Measurements from ENCODE around the gene UNC45A.

Gene UNC45A

DNA sequence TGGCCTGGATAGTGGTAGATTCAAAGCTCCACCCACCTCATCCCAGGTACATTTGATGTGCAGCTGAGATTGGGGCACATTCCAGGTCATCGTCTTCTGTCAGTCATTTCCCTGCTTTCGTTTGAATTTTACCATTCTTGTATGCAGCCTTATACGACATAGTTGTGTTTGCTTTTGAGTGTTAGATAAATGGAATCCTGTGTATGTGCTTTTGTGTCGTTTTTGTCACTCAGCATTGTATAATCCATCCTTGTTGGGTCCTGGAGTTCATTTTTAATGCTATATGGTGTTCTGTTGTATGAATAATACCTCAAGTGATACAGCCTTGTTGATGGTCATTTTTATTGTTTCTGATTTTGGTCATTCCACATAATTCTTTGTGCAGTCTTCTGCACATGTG lies 26.9 kb downstream of the UNC45A start:
- H3K27ac ChIP-seq (ENCODE audit: low read length), result no peak overlapping the region
- peaks cover 25% of the 10 kb centered on the region for H3K36me3 ChIP-seq (ENCODE audit: control insufficient read depth, low read depth, low read length)
- H3K9me3 ChIP-seq (ENCODE audit: control insufficient read depth, low read depth, low read length), result no peaks in the 10 kb centered on the region
- no peaks in the 10 kb centered on the region for H3K27me3 ChIP-seq (ENCODE audit: control insufficient read depth, insufficient read depth, low read length)
- no peak overlapping the region for H3K9ac ChIP-seq (ENCODE audit: low read length)
- no peak overlapping the region for H3K4me3 ChIP-seq (ENCODE audit: low read length)
- H3K4me1 ChIP-seq (ENCODE audit: control insufficient read depth, low read depth, low read length), result peaks cover 7% of the 10 kb centered on the region

DNA sequence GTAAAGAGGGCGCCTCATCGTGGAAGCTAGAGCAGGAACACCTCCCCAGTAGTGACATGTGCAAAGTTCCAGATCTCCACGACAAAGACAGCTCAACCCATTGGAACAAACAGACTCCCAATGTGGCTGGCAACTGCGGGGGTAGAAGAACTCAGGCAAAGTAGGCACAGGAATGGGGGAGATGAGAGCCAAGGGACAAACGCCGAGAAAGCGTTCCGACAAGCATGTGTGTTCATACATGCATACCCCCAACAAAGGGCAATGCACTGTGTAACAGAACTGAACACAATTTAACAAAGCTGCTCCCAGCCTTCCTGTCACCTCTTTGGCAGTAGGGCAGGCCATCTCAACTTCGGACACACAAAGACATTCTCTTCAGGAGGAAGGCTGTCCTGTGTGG lies 31.2 kb downstream of the UNC45A start:
- Histone ChIP-seq H3K4me3 (ENCODE audit: low read length) (no peak overlapping the region), H3K27me3 (ENCODE audit: control insufficient read depth, insufficient read depth, low read length) (no peaks in the 10 kb centered on the region), H3K4me1 (ENCODE audit: control insufficient read depth, low read depth, low read length) (no peaks in the 10 kb centered on the region), H3K36me3 (ENCODE audit: control insufficient read depth, low read depth, low read length) (peaks cover 58% of the 10 kb centered on the region), H3K9ac (ENCODE audit: low read length) (no peak overlapping the region), H3K9me3 (ENCODE audit: control insufficient read depth, low read depth, low read length) (no peaks in the 10 kb centered on the region), H3K27ac (ENCODE audit: low read length) (no peak overlapping the region)

DNA sequence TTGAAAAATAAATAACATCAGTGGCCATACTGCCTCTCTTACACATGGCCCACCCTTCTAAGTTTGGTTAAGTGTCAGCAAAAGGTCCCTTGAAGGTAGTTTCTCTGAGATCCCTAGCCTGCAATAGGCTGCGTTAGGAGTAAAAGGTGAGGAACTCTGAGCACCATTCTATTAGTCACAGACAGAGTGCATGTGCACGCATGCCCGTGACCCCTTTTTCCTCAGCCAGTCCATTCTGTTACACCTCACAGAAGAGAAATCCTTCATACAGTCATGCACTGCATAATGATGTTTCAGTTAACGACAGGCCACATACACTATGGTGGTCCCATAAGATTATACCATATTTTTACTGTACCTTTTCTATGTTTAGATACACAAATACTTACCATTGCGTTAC lies 32.1 kb downstream of the UNC45A start:
- no peaks in the 10 kb centered on the region for H3K4me1 ChIP-seq (ENCODE audit: control insufficient read depth, low read depth, low read length)
- H3K27ac ChIP-seq (ENCODE audit: low read length), result no peak overlapping the region
- H3K9ac ChIP-seq (ENCODE audit: low read length), result no peak overlapping the region
- peaks cover 55% of the 10 kb centered on the region for H3K36me3 ChIP-seq (ENCODE audit: control insufficient read depth, low read depth, low read length)
- no peaks in the 10 kb centered on the region for H3K9me3 ChIP-seq (ENCODE audit: control insufficient read depth, low read depth, low read length)
- no peak overlapping the region for H3K4me3 ChIP-seq (ENCODE audit: low read length)
- H3K27me3 ChIP-seq (ENCODE audit: control insufficient read depth, insufficient read depth, low read length), result no peaks in the 10 kb centered on the region

DNA sequence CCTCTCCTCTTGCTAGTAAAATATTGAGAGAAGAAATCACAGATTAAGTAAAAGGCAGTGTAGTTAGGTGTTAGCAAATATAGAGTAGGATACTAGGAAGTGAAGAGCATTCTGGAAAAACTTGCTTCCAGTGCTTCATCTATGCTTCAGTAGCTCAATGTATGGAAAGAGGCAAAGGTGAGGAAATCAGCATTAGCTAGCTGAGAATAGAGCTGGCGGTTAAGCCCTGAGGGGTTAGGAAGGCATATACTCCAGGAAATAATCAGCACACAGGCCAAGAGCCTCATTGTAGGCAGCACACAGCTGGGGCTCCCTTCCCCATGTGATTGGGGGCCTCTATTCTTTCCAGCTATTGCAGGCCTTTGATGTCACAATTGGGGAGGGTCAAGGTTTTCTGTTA lies 33.3 kb downstream of the UNC45A start:
- Histone ChIP-seq H3K27me3 (ENCODE audit: control insufficient read depth, insufficient read depth, low read length) (no peaks in the 10 kb centered on the region), H3K9ac (ENCODE audit: low read length) (no peak overlapping the region), H3K4me3 (ENCODE audit: low read length) (no peak overlapping the region), H3K36me3 (ENCODE audit: control insufficient read depth, low read depth, low read length) (peaks cover 66% of the 10 kb centered on the region), H3K4me1 (ENCODE audit: control insufficient read depth, low read depth, low read length) (no peaks in the 10 kb centered on the region), H3K27ac (ENCODE audit: low read length) (no peak overlapping the region), H3K9me3 (ENCODE audit: control insufficient read depth, low read depth, low read length) (no peaks in the 10 kb centered on the region)

DNA sequence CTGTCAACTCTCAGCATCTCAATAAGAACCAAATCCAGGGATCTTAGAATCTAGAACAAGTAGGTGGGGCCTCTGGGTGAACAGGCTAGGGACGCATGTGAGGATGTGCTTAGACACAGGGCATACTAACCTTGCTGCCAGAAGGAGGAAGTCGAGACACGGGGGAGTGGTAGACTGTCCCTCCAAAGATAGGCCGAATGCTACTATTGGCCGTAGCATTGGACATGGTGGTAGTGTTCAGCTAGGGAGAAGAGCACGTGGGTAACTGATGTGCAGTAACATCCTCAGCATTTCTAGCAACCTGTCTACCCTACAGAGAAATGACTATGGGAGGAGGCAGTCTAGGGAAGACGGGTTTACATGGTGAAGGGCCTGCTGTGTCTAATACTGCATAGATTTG lies 35.2 kb downstream of the UNC45A start:
- Histone ChIP-seq H3K27me3 (ENCODE audit: control insufficient read depth, insufficient read depth, low read length) (no peaks in the 10 kb centered on the region), H3K4me3 (ENCODE audit: low read length) (no peak overlapping the region), H3K9ac (ENCODE audit: low read length) (no peak overlapping the region), H3K27ac (ENCODE audit: low read length) (no peak overlapping the region), H3K36me3 (ENCODE audit: control insufficient read depth, low read depth, low read length) (peaks cover 79% of the 10 kb centered on the region), H3K4me1 (ENCODE audit: control insufficient read depth, low read depth, low read length) (no peaks in the 10 kb centered on the region), H3K9me3 (ENCODE audit: control insufficient read depth, low read depth, low read length) (no peaks in the 10 kb centered on the region)

DNA sequence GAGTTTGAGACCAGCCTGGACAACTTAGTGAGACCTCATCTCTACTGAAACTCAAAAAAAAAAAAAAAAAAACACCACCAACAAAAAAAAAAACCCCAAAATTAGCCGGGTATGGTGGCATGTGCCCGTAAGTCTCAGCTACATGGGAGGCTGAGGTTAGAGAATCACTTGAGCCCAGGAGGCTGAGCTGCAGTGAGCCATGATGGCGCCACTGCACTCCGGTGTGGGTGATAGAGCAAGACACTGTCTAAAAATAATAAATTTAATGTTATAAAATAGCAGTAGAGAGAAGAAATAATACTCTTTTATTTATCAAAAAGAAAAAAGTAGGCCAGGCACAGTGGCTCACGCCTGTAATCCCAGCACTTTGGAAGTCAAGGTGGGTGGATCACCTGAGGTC lies 37.0 kb downstream of the UNC45A start:
- H3K36me3 ChIP-seq (ENCODE audit: control insufficient read depth, low read depth, low read length), result peaks cover 85% of the 10 kb centered on the region
- no peak overlapping the region for H3K27ac ChIP-seq (ENCODE audit: low read length)
- no peak overlapping the region for H3K9ac ChIP-seq (ENCODE audit: low read length)
- no peaks in the 10 kb centered on the region for H3K9me3 ChIP-seq (ENCODE audit: control insufficient read depth, low read depth, low read length)
- H3K4me1 ChIP-seq (ENCODE audit: control insufficient read depth, low read depth, low read length), result no peaks in the 10 kb centered on the region
- H3K27me3 ChIP-seq (ENCODE audit: control insufficient read depth, insufficient read depth, low read length), result no peaks in the 10 kb centered on the region
- H3K4me3 ChIP-seq (ENCODE audit: low read length), result no peak overlapping the region

DNA sequence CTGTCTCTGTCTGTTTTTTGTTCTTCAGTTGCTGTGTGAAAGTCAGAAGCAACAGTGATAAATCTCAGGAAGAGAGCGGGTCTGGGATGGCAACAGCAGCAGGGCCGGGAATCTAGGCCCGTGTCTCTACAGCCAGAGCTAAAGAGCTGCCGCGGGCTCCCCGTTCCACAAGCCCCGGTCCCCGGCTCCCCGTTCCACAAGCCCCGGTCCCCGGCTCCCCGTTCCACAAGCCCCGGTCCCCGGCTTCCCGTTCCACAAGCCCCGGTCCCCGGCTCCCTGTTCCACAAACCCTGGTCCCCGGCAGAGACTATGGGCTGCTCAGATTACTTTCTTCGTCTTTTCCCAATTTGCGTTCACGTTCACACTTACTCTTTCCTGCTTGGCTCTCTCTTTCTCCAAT lies 39.1 kb downstream of the UNC45A start:
- Histone ChIP-seq H3K27me3 (ENCODE audit: control insufficient read depth, insufficient read depth, low read length) (no peaks in the 10 kb centered on the region), H3K9me3 (ENCODE audit: control insufficient read depth, low read depth, low read length) (no peaks in the 10 kb centered on the region), H3K9ac (ENCODE audit: low read length) (no peak overlapping the region), H3K36me3 (ENCODE audit: control insufficient read depth, low read depth, low read length) (peaks cover 81% of the 10 kb centered on the region), H3K4me1 (ENCODE audit: control insufficient read depth, low read depth, low read length) (no peaks in the 10 kb centered on the region), H3K4me3 (ENCODE audit: low read length) (no peak overlapping the region), H3K27ac (ENCODE audit: low read length) (no peak overlapping the region)

DNA sequence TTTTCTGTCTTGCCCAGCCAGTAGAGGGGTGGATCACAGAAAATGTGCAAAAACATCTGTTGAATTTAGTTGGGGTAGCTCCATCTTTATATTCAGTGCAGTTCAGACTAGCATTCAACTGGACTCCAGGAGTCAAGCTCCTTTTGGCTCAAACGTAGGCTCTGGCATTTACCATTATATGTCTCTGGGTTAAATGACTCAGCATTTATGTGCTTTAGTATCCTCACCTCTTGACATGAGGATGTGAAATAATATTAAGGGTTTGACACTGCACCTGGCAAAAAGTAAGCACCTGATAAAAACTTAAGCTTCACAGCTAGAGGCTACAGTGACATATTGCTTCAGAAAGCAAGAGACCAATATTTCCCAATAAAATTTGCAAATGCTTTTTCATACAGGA lies 44.5 kb downstream of the UNC45A start:
- H3K27ac ChIP-seq (ENCODE audit: low read length), result no peak overlapping the region
- peaks cover 92% of the 10 kb centered on the region for H3K36me3 ChIP-seq (ENCODE audit: control insufficient read depth, low read depth, low read length)
- no peak overlapping the region for H3K4me3 ChIP-seq (ENCODE audit: low read length)
- no peaks in the 10 kb centered on the region for H3K27me3 ChIP-seq (ENCODE audit: control insufficient read depth, insufficient read depth, low read length)
- no peaks in the 10 kb centered on the region for H3K9me3 ChIP-seq (ENCODE audit: control insufficient read depth, low read depth, low read length)
- H3K4me1 ChIP-seq (ENCODE audit: control insufficient read depth, low read depth, low read length), result no peaks in the 10 kb centered on the region
- H3K9ac ChIP-seq (ENCODE audit: low read length), result no peak overlapping the region

DNA sequence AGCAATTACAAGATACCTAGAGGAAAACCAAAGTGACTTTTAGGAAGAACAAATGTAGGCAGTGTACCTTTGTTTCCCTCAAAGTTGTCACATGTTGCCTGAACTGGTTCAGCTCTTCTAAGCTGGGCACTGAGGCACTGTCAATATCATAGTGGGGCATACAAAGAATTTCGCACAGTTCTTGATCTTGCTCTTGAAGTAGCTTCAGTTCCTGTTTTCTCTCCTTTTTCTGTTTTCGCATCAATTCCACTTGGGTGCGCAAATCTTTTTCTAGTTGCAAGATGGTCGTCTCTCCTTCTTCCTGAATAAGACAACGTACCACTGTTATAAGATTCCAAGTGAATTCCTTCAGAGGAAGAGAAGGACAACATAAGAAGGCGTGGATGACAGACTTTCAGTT lies 46.6 kb downstream of the UNC45A start:
- no peak overlapping the region for H3K27ac ChIP-seq (ENCODE audit: low read length)
- peaks cover 74% of the 10 kb centered on the region for H3K36me3 ChIP-seq (ENCODE audit: control insufficient read depth, low read depth, low read length)

DNA sequence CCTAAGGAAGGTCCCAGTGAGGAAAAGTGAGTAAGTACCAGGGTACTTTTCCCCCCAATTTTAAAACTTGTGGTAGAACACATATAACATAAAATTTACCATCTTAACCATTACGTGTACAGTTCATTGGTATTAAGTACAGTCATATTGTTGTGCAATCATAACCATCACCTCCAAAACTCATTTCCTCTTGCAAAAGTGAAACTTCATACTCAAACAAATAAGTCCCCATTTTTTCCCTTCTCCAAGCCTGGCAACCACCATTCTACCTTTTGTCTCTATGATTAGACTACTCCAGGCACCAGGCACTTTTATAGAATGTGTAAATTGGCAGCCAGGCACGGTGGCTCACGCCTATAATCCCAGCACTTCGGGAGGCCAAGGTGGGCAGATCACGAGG lies 47.0 kb downstream of the UNC45A start:
- H3K4me3 ChIP-seq (ENCODE audit: low read length), result no peak overlapping the region
- H3K27me3 ChIP-seq (ENCODE audit: control insufficient read depth, insufficient read depth, low read length), result no peaks in the 10 kb centered on the region
- no peaks in the 10 kb centered on the region for H3K9me3 ChIP-seq (ENCODE audit: control insufficient read depth, low read depth, low read length)
- H3K36me3 ChIP-seq (ENCODE audit: control insufficient read depth, low read depth, low read length), result peaks cover 70% of the 10 kb centered on the region
- H3K9ac ChIP-seq (ENCODE audit: low read length), result no peak overlapping the region
- H3K4me1 ChIP-seq (ENCODE audit: control insufficient read depth, low read depth, low read length), result no peaks in the 10 kb centered on the region
- H3K27ac ChIP-seq (ENCODE audit: low read length), result no peak overlapping the region

More for the DNA sequence above, 46.6 kb downstream of the UNC45A start:
- H3K4me1 ChIP-seq (ENCODE audit: control insufficient read depth, low read depth, low read length), result no peaks in the 10 kb centered on the region
- no peak overlapping the region for H3K9ac ChIP-seq (ENCODE audit: low read length)
- H3K9me3 ChIP-seq (ENCODE audit: control insufficient read depth, low read depth, low read length), result no peaks in the 10 kb centered on the region
- no peak overlapping the region for H3K4me3 ChIP-seq (ENCODE audit: low read length)
- H3K27me3 ChIP-seq (ENCODE audit: control insufficient read depth, insufficient read depth, low read length), result no peaks in the 10 kb centered on the region

DNA sequence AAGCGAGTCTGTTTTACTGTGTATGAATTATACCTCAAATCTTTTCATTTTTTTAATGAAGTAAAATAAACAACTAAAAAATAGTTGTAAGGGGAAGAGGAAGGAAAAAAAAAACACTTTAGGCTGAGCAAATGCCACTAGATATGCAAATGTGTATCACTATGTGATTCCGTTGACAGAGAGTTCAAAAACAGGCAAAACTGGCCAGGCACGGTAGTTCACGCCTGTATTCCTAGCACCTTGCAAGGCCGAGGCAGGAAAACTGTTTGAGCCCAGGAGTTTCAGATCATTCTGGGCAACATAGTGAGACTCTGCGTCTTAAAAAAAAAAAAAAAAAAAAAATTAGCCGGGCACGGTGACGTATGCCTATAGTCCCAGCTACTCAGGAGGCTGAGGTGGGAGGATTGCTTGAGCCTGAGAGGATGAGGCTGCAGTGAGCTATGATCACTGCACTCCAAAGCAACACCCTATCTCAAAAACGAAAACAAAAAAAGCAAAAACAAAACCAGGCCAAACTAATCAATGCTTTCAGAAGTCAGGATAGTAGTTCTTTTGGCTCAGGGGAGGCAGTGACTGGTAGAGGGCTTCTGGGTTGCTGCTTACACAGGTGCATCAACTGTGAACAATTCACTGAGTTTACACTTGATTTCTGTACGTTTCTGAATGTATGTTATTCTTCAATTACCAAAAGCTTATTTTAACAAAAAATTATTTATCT lies 51.9 kb downstream of the UNC45A start:
- Histone ChIP-seq H3K9ac (ENCODE audit: low read length) (no peak overlapping the region), H3K4me3 (ENCODE audit: low read length) (no peak overlapping the region), H3K27ac (ENCODE audit: low read length) (no peak overlapping the region), H3K36me3 (ENCODE audit: control insufficient read depth, low read depth, low read length) (peaks cover 26% of the 10 kb centered on the region), H3K9me3 (ENCODE audit: control insufficient read depth, low read depth, low read length) (no peaks in the 10 kb centered on the region), H3K4me1 (ENCODE audit: control insufficient read depth, low read depth, low read length) (no peaks in the 10 kb centered on the region), H3K27me3 (ENCODE audit: control insufficient read depth, insufficient read depth, low read length) (no peaks in the 10 kb centered on the region)

DNA sequence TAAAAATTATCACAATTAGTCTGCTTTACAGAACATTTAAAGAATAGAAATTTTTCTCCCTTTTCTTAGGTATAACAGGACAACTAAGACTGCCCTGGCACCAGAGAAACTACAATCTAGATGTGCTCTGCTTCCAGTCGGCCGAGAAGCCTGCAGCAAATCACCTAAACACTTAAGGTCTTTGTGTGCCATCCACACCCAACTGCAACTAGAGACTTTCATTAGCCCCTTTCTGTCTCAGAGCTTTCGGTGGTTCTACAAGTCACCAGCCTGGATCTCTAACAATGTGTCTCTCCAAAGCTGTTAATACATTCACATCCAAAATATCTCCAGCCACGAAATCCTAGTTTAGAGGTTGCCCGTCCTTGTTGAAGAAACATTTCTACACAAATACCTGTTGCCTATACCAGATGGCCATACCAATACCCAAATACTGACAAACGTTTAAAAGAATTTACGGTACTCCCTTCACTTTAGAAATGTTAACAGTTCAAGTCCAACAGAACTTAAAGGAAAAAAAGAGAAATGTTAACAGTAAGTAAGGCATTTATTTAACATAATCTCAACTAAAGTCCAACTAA lies 52.6 kb downstream of the UNC45A start:
- no peak overlapping the region for H3K27ac ChIP-seq (ENCODE audit: low read length)
- H3K4me3 ChIP-seq (ENCODE audit: low read length), result no peak overlapping the region
- no peak overlapping the region for H3K9ac ChIP-seq (ENCODE audit: low read length)
- H3K27me3 ChIP-seq (ENCODE audit: control insufficient read depth, insufficient read depth, low read length), result no peaks in the 10 kb centered on the region
- H3K4me1 ChIP-seq (ENCODE audit: control insufficient read depth, low read depth, low read length), result peaks cover 3% of the 10 kb centered on the region
- peaks cover 19% of the 10 kb centered on the region for H3K36me3 ChIP-seq (ENCODE audit: control insufficient read depth, low read depth, low read length)
- H3K9me3 ChIP-seq (ENCODE audit: control insufficient read depth, low read depth, low read length), result no peaks in the 10 kb centered on the region
